Colonic mucosa (tissue), 4 donors: ENCODE data around the gene PPP1R8. TPM values are rescaled to one million over a fixed set of nuclear protein-coding genes. Genes with fewer than 3 reads are reported as not detected.
"Not testable (repeated sequence)": the region's sequence is repeated elsewhere in the genome, so short reads cannot be mapped to it uniquely, and the experiment has no call there.

Experiments used
- DNase-seq: peaks from one replicate; pipeline ENCODE4 v3.0.0-alpha.2; 2020
- H3K27ac ChIP-seq: fragments of 200-600 bp; one replicate; pipeline ENCODE4 v1.8.0; 2021
- H3K27me3 ChIP-seq: fragments of 200-600 bp; one replicate; pipeline ENCODE4 v1.8.0; 2021
- H3K36me3 ChIP-seq: fragments of 200-600 bp; one replicate; pipeline ENCODE4 v1.8.0; 2021
- H3K4me1 ChIP-seq: fragments of 200-600 bp; one replicate; pipeline ENCODE4 v1.8.0; 2021; ENCODE audit warnings: mild to moderate bottlenecking
- H3K4me3 ChIP-seq: fragments of 200-600 bp; one replicate; pipeline ENCODE4 v1.8.0; 2021
- H3K9ac ChIP-seq, 2 donors: one replicate each; pipeline ENCODE4 v1.7.0; 2013; ENCODE audit warnings: control low read depth in 2 of 2, low read depth in 2 of 2, low read length in 2 of 2
- H3K9me3 ChIP-seq: fragments of 200-600 bp; one replicate; pipeline ENCODE4 v1.8.0; 2021
- intact Hi-C: fragments of 100-400 bp; cut with DNase I; formaldehyde crosslinking; loops from one replicate; pipeline ENCODE4 v1.14.1; 2022
- total RNA-seq, 2 donors: library from RNA; stranded (reverse); fragmentation: NEBNext Ultra II Directional in 1 of 2; extraction: Animal tissue kit (Norgen Biotek cat#: 25700) in 1 of 2; gene quantifications; one replicate each; pipeline ENCODE4 v1.2.1, GENCODE V29; 2021
- TF ChIP-seq, protein P1 (sequence below): fragments of 200-600 bp; IDR thresholded peaks from one replicate; pipeline ENCODE4 v1.8.0; 2022; ENCODE audit warnings: antibody characterized with exemption, mild to moderate bottlenecking
- donor health status: healthy.
- donor health status: DM: no; HTN: no; CAD: no.
- donor health status: DM: no; HTN: no; CAD: no.

PPP1R8 gene
- total RNA-seq, 2 donors from 2014 or later = 31.8 to 39.2 TPM

DNA sequence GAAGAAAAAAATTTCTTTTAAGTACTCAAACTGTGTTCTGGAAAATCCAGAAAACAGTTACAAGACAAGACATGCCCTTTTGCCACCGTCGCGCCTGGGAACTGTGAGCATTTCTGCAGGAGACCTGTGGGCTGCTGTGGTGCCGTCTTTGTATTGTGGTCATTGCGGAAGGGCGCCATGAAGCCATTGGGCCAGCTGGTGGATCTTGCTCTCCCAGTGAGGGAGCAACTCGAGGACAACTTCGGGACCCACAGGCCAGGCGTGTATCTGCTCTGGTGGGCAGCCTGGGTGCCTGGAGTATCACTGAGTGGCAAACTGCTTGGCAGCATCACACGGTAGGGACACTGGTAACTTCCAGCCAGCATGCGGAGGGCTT is 38.0 kb downstream of the PPP1R8 start:
- Histone ChIP-seq H3K27ac (peak overlapping the region; percentile 53), H3K9me3 (no peaks in the 10 kb centered on the region), H3K27me3 (no peaks in the 10 kb centered on the region), H3K9ac (no peak overlapping the region), H3K4me1 (no peaks in the 10 kb centered on the region), H3K4me3 (no peak overlapping the region), H3K36me3 (no peaks in the 10 kb centered on the region)
- DNase-seq = no peak
- intact Hi-C loops = no loop called here
- TF ChIP-seq, protein P1, sequence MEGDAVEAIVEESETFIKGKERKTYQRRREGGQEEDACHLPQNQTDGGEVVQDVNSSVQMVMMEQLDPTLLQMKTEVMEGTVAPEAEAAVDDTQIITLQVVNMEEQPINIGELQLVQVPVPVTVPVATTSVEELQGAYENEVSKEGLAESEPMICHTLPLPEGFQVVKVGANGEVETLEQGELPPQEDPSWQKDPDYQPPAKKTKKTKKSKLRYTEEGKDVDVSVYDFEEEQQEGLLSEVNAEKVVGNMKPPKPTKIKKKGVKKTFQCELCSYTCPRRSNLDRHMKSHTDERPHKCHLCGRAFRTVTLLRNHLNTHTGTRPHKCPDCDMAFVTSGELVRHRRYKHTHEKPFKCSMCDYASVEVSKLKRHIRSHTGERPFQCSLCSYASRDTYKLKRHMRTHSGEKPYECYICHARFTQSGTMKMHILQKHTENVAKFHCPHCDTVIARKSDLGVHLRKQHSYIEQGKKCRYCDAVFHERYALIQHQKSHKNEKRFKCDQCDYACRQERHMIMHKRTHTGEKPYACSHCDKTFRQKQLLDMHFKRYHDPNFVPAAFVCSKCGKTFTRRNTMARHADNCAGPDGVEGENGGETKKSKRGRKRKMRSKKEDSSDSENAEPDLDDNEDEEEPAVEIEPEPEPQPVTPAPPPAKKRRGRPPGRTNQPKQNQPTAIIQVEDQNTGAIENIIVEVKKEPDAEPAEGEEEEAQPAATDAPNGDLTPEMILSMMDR = no peak

DNA sequence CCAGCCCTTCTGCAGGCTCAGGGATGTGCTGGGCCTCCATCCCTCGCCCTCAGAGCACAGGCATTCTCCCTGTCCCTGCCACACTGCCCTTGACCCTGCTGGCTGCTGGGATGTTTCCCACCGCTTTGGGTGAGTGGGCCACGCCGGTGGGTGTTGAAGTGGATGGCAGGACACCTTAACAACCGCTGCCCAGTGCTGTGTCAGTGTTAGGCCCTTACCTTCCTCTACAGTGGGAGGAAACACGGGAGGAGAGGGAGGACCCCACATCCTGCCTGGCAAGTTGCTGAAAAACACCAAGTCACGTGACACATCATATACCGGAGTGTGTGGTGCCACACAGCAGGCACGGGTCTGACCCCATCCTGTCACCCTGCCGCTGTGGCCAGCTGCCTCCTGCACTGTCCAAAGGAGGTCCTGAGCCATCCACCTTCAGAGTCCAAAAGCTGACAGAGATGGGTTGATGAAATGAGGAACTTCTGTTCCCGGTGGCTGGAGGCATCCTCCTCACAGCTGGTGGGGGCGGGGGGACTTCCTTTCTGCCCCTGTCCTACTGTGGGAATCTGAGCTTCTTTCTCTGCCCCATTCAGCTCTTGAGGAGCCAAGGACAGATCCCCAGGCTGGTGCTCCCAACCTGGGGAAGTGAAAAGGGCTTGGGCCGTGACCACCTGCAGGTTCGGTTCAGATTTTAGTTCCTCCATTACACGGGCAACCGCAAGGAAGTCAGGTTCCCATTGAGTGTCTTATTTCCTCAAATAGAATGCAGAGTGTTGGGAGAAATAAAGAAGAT is 38.5 kb downstream of the PPP1R8 start:
- H3K9me3 ChIP-seq = no peaks in the 10 kb centered on the region
- TF ChIP-seq, protein P1 = no peak
- peak overlapping the region; percentile 53 for H3K27ac ChIP-seq
- peak overlapping the region in 1 of 2 donors; percentile 14 for H3K9ac ChIP-seq
- no peaks in the 10 kb centered on the region for H3K4me1 ChIP-seq
- no peak overlapping the region for H3K4me3 ChIP-seq
- H3K36me3 ChIP-seq = no peaks in the 10 kb centered on the region
- DNase-seq = no peak
- no peaks in the 10 kb centered on the region for H3K27me3 ChIP-seq
- intact Hi-C loops = no loop called here

DNA sequence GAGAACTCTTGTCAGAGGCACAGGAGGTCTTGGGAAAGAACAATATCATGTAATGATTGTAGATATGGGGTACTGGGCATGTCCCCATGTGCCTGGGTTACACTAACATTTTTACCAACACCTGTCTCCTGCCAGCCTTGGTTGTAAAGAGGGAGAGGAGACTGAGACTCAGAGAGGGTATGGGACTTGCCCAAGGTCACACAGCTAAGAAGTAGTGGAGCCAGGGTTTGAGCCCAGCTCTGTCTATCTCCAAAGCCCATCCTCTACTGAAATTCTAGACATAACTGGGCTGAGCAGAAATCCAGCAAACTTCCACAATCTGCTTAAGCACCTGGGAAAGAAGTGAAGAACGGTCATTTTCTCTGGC is 39.1 kb downstream of the PPP1R8 start:
- Histone ChIP-seq H3K4me3 (no peak overlapping the region), H3K4me1 (no peaks in the 10 kb centered on the region), H3K27me3 (no peaks in the 10 kb centered on the region), H3K27ac (peak overlapping the region; percentile 53), H3K9me3 (no peaks in the 10 kb centered on the region), H3K9ac (no peak overlapping the region), H3K36me3 (no peaks in the 10 kb centered on the region)
- TF ChIP-seq, protein P1 = no peak
- no peak for DNase-seq
- intact Hi-C loops = no loop called here

DNA sequence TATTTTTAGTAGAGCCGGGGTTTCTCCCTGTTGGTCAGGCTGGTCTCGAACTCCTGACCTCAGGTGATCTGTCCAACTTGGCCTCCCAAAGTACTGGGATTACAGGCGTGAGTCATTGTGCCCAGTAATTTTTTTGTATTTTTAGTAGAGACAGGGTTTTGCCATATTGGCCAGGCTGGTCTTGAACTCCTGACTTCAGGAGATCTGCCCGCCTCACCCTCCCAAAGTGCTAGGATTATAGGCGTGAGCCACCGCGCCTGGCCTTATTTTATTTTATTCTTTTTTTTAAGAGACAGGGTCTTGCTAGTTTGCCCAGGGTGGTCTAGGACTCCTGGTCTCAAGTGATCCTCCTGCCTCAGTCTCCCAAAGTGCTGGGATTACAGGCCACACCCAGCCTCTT is 40.5 kb downstream of the PPP1R8 start:
- H3K9ac ChIP-seq, DNase-seq, intact Hi-C loops, H3K27ac ChIP-seq, H3K4me3 ChIP-seq, H3K36me3 ChIP-seq, H3K27me3 ChIP-seq, H3K9me3 ChIP-seq, H3K4me1 ChIP-seq: not testable (repeated sequence)

DNA sequence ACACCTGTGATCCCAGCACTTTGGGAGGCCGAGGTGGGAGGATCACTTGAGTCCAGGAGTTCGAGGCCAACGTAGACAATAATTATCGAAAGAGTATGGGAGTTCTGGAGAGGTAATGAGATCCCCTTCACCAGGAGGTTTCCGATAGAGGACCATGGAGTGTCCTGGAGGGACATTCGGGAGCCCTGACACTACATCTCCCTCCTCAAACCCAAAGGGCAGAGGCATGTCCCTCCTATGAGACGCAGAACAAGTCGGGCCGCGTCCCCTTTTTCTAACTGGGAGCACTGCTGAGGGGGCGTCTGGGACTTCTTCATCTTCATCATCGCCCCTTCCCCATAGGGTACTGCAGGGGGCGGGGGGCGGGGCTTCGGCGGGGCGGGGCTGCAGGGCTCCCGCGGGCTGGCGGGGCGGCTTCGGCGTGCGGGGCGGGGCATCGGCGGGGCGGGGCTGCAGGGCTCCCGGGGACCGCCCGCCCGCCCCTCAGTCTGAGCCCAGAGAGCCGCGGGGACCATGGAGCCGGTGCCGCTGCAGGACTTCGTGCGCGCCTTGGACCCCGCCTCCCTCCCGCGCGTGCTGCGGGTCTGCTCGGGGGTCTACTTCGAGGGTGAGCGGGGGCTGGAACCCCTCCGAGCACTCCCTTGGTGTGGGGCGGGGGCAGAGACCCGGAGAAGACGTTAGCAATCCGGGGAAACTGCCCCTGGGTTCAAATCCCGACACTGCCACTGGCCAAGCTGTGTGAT is 41.6 kb downstream of the PPP1R8 start, which contains the start of gene THEMIS2:
THEMIS2 (plus strand) TSS at position 486 of the 743 bp plus-strand sequence; CDS start at position 514, 28 bp downstream.
- Histone ChIP-seq H3K36me3 (no peaks in the 10 kb centered on the region), H3K9me3 (no peaks in the 10 kb centered on the region)

More for the DNA sequence above, 41.6 kb downstream of the PPP1R8 start, which contains the start of gene THEMIS2:
- TF ChIP-seq, protein P1 = no peak
- Histone ChIP-seq H3K4me3 (peak within 1 kb of the TSS; percentile 80), H3K27me3 (no peaks in the 10 kb centered on the region), H3K27ac (peak within 1 kb of the TSS; percentile 65), H3K4me1 (no peaks in the 10 kb centered on the region), H3K9ac (peak within 1 kb of the TSS; percentile 81 to 82)
- intact Hi-C loops = no loop called here
- peak; percentile 75 for DNase-seq
